Measurements from ENCODE around the gene BAIAP3. TPM values are rescaled to one million over a fixed set of nuclear protein-coding genes. Genes with fewer than 3 reads are reported as not detected.

Gene BAIAP3
- total and polyA plus RNA-seq, 10 of the 15 experiments (the other 5 are each of a cell fraction or from before 2014, with no cell fraction given), result 0.03 to 0.56 (median 0.17) TPM; not detected in 3

DNA sequence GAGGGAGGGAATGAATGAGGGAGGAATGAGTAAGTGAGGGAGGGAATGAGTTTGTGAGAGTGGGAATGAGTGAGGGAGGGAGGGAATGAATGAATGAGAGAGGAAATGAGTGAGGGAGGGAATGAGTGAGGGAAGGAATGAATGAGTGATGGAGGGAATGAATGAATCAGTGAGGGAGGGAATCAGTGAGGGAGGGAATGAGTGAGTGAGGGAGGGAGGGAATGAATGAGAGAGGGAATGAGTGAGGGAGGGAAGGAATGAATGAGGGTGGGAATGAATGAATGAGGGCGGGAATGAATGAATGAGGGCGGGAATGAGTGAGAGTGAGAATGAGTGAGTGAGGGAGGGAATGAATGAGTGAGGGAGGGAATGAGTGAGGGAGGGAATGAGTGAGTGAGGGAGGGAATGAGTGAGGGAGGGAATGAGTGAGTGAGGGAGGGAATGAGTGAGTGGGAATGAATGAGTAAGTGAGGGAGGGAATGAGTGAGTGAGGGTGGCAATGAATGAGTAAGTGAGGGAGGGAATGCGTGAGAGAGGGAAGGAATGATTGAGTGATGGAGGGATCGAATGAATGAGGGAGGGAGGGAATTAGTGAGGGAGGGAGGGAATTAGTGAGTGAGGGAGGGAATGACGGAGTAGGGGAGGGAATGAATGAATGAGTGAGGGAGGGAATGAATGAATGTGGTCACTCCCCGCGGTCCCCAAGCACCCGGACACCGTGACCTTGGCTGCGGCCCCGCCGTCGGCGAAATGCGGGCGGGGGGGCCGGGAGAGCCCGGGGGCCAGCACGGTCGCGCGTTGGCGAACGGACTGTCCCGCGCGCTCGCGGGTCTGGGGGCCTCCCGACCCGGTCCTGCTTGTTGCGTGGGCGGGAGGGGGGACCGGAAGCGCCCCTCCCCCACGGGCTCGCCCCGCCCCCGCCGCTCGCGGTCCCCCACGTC lies 25.1 kb upstream of the BAIAP3 start:
- H2AFZ ChIP-seq (ENCODE audit: control insufficient read depth, low read depth, low read length), result peak overlapping the region; percentile 63
- no TSS peak for BruUV-seq (replicated peaks)
- peaks cover 34% of the 10 kb centered on the region for H3K79me2 ChIP-seq (ENCODE audit: control insufficient read depth, insufficient read depth, low read length)
- no peaks in the 10 kb centered on the region; the same call in 2 of the 3 replicates for H3K9me3 ChIP-seq (replicated peaks; ENCODE audit: control insufficient read depth, insufficient read depth, low read length)
- H3K27me3 ChIP-seq (replicated peaks in 1 of 2; ENCODE audit: control insufficient read depth in 2 of 2, insufficient read depth in 2 of 2, low read length in 1 of 2), result no peaks in the 10 kb centered on the region
- H3K4me1 ChIP-seq (ENCODE audit: control insufficient read depth, insufficient read depth, low read length), result peaks cover 16% of the 10 kb centered on the region
- ChIA-PET SMC1A (ENCODE audit: uncharacterized antibody, unreplicated experiment) (no interaction called here), POLR2A (interaction anchor here (0.6 kb wide), 1 partner anchor 1851 kb away, joined by 3 read pairs; no protein-coding TSS in a partner anchor), CTCF (interaction anchor here (0.6 kb wide), 1 partner anchor 11 kb away, joined by 3 read pairs; no protein-coding TSS in a partner anchor), RAD21 (ENCODE audit: unreplicated experiment) (interaction anchor here (0.7 kb wide), 1 partner anchor 34 kb away, joined by 3 read pairs; no protein-coding TSS in a partner anchor)
- 0% methylated on average over 12 of the region's 43 CpGs for WGBS (ENCODE audit: insufficient coverage, insufficient replicate concordance, low lambda C conversion rate, missing lambda C conversion rate)
- peak overlapping the region; percentile 41; the same call in 1 of the 2 replicates for H3K4me3 ChIP-seq
- H4K20me1 ChIP-seq (ENCODE audit: control insufficient read depth, insufficient read depth), result peaks cover 29% of the 10 kb centered on the region
- peak overlapping the region; percentile 64 for H3K4me2 ChIP-seq (ENCODE audit: control insufficient read depth, insufficient read depth)
- peak; percentile 46 for ATAC-seq
- DNase-seq (ENCODE audit: low read depth, low spot score), result no peak
- intact Hi-C loops (cut with micrococcal nuclease; ENCODE audit: unreplicated experiment), result loop anchor here (5.0 kb wide), 1 partner anchor 114 kb away; the partner anchor contains the start of gene UQCC4
- peak overlapping the region; percentile 62; the same call in 1 of the 2 replicates for H3K9ac ChIP-seq (ENCODE audit: control insufficient read depth, insufficient read depth, low read length)
- H3K27ac ChIP-seq (ENCODE audit: control insufficient read depth, insufficient read depth), result peak overlapping the region; percentile 100
- in situ Hi-C loops (cut with MboI), result no loop called here
- peak; percentile 85 for FAIRE-seq
- peaks cover 0 to 6% of the 10 kb centered on the region in 2 experiments; a peak in 2 of 4 replicates for H3K36me3 ChIP-seq (ENCODE audit: control insufficient read depth in 2 of 2, insufficient read depth in 2 of 2, low read length in 1 of 2)
- no peak for TF ChIP-seq POU2F2 (IDR thresholded peaks at IDR 0.05; ENCODE audit: borderline replicate concordance, low read depth, low read length)
- TF ChIP-seq HDAC6 (IDR thresholded peaks at IDR 0.05; ENCODE audit: unreplicated experiment), result no peak
- TF ChIP-seq NBN (IDR thresholded peaks at IDR 0.05), result peak; percentile 52; the same call in 1 of the 2 replicates
- TF ChIP-seq CBX5 (IDR thresholded peaks at IDR 0.05; ENCODE audit: low read depth), result no peak
- no peak for TF ChIP-seq HDAC2 (IDR thresholded peaks at IDR 0.05)
- no peak for TF ChIP-seq ETV6 (conservative IDR thresholded peaks at IDR 0.05 in 1 of 2, IDR thresholded peaks at IDR 0.05 in 1 of 2; ENCODE audit: borderline replicate concordance in 1 of 2, low read depth in 1 of 2)
- no peak for TF ChIP-seq SIX5 (IDR thresholded peaks at IDR 0.05; ENCODE audit: low read depth, low read length, severe bottlenecking)
- TF ChIP-seq TAF1 (IDR thresholded peaks at IDR 0.05; ENCODE audit: borderline replicate concordance, low read depth, low read length), result peak; percentile 28; the same call in 1 of the 2 replicates
- TF ChIP-seq SMAD1 (IDR thresholded peaks at IDR 0.05; ENCODE audit: low read depth, partially characterized antibody), result no peak
- 0 out of 2 replicates have a peak, but pooled peaks have one; percentile 20 for TF ChIP-seq TCF12 (IDR thresholded peaks at IDR 0.05; ENCODE audit: low read depth, low read length)
- TF ChIP-seq POLR2AphosphoS5 (IDR thresholded peaks at IDR 0.05; ENCODE audit: low read length), result peak; percentile 67; the same call in 1 of the 2 replicates
- TF ChIP-seq BCL11A (IDR thresholded peaks at IDR 0.05; ENCODE audit: low read depth, low read length), result no peak
- TF ChIP-seq JUNB (IDR thresholded peaks at IDR 0.05), result no peak
- peak; percentile 88 for TF ChIP-seq BACH1 (IDR thresholded peaks at IDR 0.05; ENCODE audit: borderline replicate concordance)
- TF ChIP-seq BCL3 (IDR thresholded peaks at IDR 0.05; ENCODE audit: borderline replicate concordance, insufficient read depth, low read depth, low read length, poor library complexity, severe bottlenecking), result peak; percentile 89
- peak; percentile 76 for TF ChIP-seq NR2F1 (conservative IDR thresholded peaks at IDR 0.05)
- no peak for TF ChIP-seq RAD51 (IDR thresholded peaks at IDR 0.05)
- TF ChIP-seq SUZ12 (IDR thresholded peaks at IDR 0.05; ENCODE audit: unreplicated experiment), result no peak
- no peak; the same call in 1 of the 2 replicates for TF ChIP-seq TBL1XR1 (IDR thresholded peaks at IDR 0.05; ENCODE audit: low read depth, low read length)
- TF ChIP-seq, protein P1, sequence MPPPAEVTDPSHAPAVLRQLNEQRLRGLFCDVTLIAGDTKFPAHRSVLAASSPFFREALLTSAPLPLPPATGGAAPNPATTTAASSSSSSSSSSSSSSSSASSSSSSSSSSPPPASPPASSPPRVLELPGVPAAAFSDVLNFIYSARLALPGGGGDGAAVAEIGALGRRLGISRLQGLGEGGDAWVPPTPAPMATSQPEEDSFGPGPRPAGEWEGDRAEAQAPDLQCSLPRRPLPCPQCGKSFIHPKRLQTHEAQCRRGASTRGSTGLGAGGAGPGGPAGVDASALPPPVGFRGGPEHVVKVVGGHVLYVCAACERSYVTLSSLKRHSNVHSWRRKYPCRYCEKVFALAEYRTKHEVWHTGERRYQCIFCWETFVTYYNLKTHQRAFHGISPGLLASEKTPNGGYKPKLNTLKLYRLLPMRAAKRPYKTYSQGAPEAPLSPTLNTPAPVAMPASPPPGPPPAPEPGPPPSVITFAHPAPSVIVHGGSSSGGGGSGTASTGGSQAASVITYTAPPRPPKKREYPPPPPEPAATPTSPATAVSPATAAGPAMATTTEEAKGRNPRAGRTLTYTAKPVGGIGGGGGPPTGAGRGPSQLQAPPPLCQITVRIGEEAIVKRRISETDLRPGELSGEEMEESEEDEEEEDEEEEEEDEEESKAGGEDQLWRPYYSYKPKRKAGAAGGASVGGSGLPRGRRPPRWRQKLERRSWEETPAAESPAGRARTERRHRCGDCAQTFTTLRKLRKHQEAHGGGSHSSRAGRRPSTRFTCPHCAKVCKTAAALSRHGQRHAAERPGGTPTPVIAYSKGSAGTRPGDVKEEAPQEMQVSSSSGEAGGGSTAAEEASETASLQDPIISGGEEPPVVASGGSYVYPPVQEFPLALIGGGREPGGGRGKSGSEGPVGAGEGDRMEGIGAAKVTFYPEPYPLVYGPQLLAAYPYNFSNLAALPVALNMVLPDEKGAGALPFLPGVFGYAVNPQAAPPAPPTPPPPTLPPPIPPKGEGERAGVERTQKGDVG (CRISPR knock-in tag; IDR thresholded peaks at IDR 0.05), result no peak
